ENCODE results near the gene CCDC30. TPM values are rescaled to one million over a fixed set of nuclear protein-coding genes. Genes with fewer than 3 reads are reported as not detected.

Gene CCDC30
- total RNA-seq, 4 donors from 2014 or later = 1.5 to 11.0 (median 6.0) TPM

DNA sequence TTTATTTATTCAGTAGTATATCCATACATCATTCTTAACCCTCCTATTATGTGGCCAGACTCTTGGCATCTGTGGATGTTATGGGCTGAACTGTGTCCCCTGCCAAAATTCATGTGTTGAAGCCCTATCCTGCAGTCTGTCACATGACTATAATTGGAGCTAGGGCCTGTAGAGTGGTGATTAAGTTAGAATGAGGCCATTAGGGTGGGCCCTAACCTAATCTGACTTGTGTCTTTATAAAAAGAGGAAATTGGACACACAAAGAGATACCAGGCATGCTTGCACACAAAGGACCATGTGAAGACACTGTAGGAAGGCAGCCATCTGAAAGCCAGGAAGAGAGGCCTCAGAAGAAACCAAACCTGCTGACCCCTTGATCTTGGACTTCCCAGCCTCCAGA lies 13.8 kb upstream of the CCDC30 start:
- H3K27ac ChIP-seq = no peak overlapping the region
- TF ChIP-seq POLR2A (IDR thresholded peaks at IDR 0.05) (no peak), CTCF (IDR thresholded peaks at IDR 0.05) (no peak)
- no peaks in the 10 kb centered on the region for H3K9me3 ChIP-seq
- H3K4me3 ChIP-seq = no peak overlapping the region
- H3K27me3 ChIP-seq = no peaks in the 10 kb centered on the region
- no peak for DNase-seq
- H3K4me1 ChIP-seq = no peaks in the 10 kb centered on the region
- H3K36me3 ChIP-seq = no peaks in the 10 kb centered on the region
- intact Hi-C loops (cut with DNase I; ENCODE audit: low total_unique reads) = no loop called here

DNA sequence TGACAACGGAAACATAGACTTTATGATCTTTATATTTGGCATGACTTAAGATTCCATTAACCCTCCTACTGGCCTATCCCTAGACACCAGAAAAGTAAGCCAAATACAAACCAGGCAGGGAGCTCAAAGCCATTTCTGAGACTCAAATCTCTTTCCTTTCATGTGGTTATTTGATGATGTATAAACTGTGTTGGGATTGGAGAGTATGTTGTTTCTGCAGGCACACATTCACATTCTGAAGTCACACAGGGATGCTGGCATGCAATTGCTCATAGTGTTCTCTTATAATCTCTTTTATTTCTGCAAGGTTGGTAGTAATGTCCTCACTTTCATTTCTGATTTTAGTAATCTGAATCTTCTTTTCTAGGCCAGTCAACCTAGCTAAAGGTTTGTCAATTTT lies 13.0 kb upstream of the CCDC30 start:
- Histone ChIP-seq H3K9me3 (no peaks in the 10 kb centered on the region), H3K36me3 (no peaks in the 10 kb centered on the region), H3K4me1 (no peaks in the 10 kb centered on the region), H3K27me3 (no peaks in the 10 kb centered on the region), H3K27ac (no peak overlapping the region), H3K4me3 (no peak overlapping the region)
- TF ChIP-seq CTCF (IDR thresholded peaks at IDR 0.05) (no peak), POLR2A (IDR thresholded peaks at IDR 0.05) (no peak)
- no peak for DNase-seq
- intact Hi-C loops (cut with DNase I; ENCODE audit: low total_unique reads) = loop anchor here (5.0 kb wide), 1 partner anchor 113 kb away; the partner anchor contains the start of gene FOXJ3

DNA sequence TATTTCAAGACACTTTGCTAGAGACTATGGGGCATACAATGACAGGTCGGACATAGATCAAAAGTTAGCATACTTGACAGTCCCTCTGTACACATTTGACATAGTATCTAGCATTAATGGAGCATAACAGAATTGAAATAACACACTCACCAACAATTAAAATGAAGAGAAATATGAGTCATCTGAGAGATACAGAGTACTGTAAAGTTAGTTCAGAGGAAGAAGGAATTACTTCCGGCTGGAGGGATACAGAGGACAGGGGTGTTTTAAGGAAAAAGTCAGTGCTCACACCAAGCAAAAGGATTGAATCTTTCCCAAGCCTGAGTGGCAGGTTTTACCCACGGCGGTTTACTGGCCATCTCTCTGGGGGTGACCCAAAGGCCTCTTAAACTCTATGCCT lies 9.7 kb upstream of the CCDC30 start:
- Histone ChIP-seq H3K9me3 (no peaks in the 10 kb centered on the region), H3K4me1 (peaks cover 0 to 6% of the 10 kb centered on the region in 2 donors), H3K4me3 (no peak overlapping the region), H3K36me3 (no peaks in the 10 kb centered on the region), H3K27ac (no peak overlapping the region), H3K27me3 (no peaks in the 10 kb centered on the region)
- TF ChIP-seq POLR2A (IDR thresholded peaks at IDR 0.05) = no peak
- TF ChIP-seq CTCF (IDR thresholded peaks at IDR 0.05) = no peak
- intact Hi-C loops (cut with DNase I; ENCODE audit: low total_unique reads) = loop anchor here (5.0 kb wide), 1 partner anchor 116 kb away; the partner anchor contains the start of gene FOXJ3
- DNase-seq = no peak

- Histone ChIP-seq H3K4me1 (peaks cover 0 to 6% of the 10 kb centered on the region in 2 donors), H3K4me3 (no peak overlapping the region), H3K36me3 (no peaks in the 10 kb centered on the region), H3K9me3 (no peaks in the 10 kb centered on the region), H3K27me3 (no peaks in the 10 kb centered on the region), H3K27ac (no peak overlapping the region)
- no peak for DNase-seq
- no peak for TF ChIP-seq POLR2A (IDR thresholded peaks at IDR 0.05)
- no peak for TF ChIP-seq CTCF (IDR thresholded peaks at IDR 0.05)
- intact Hi-C loops (cut with DNase I; ENCODE audit: low total_unique reads) = loop anchor here (5.0 kb wide), 1 partner anchor 117 kb away; the partner anchor contains the start of gene FOXJ3
These were observed 8.7 kb upstream of the CCDC30 start for GRCh38 chr1:42454403-42454802.

DNA sequence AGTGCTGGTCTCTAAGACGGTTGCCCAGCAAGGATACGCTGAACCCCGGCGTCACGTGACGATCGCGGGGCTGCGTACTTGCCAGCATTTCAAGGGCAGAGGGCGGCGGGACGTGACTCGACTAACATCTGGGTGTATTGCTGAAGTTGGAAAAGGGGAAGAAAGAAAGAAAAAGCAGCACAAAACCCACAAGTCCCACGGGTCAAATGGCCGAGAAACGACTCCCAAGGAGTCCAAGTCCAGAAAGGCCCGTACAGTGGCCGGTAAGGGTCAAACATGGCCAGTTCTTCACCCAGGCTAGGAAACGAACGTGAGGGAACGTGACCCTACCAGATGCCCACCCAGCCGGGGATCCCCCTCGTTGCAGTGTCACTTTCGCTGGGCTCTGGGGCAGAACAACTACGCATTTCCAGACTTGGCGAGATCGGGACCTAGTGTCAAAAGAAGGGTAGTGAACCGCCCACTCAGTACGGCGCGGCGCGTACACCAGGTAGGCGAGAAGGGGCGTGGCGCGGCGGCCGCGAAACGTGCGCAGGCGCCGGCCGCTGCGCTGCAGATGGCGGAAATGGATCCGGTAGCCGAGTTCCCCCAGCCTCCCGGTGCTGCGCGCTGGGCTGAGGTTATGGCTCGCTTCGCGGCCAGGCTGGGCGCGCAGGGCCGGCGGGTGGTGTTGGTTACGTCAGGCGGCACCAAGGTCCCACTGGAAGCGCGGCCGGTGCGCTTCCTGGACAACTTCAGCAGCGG lies 6.9 kb upstream of the CCDC30 start, which contains the start of the genes PPCS and ZMYND12:
TSS of gene PPCS (plus strand) at position 534 of the 744 bp plus-strand sequence. CDS start at position 557, 23 bp downstream.
TSS of gene ZMYND12 (minus strand) at position 13 of the 744 bp plus-strand sequence. CDS start 25 bp downstream, outside the sequence.
- TF ChIP-seq CTCF (IDR thresholded peaks at IDR 0.05) (peak in 3 of 4 experiments; percentile 11 to 36 (median 11)), POLR2A (IDR thresholded peaks at IDR 0.05) (peak; percentile 36 to 58)
- Histone ChIP-seq H3K4me3 (peak within 1 kb of the TSS; percentile 68 to 92), H3K27ac (peak within 1 kb of the TSS; percentile 84 to 95), H3K27me3 (no peaks in the 10 kb centered on the region), H3K36me3 (no peaks in the 10 kb centered on the region), H3K4me1 (peaks cover 0 to 6% of the 10 kb centered on the region in 2 donors), H3K9me3 (no peaks in the 10 kb centered on the region)
- DNase-seq = peak; percentile 83 to 85
- intact Hi-C loops (cut with DNase I; ENCODE audit: low total_unique reads) = no loop called here

Data from uterus (tissue), 4 donors.